Caco-2 (cell line): Measurements from ENCODE around the gene CCR2. TPM values are rescaled to one million over a fixed set of nuclear protein-coding genes. Genes with fewer than 3 reads are reported as not detected.
"Not testable (repeated sequence)": the region's sequence is repeated elsewhere in the genome, so short reads cannot be mapped to it uniquely, and the experiment has no call there.

ENCODE experiments used
- BruUV-seq: library from RNA; stranded (reverse); fragments of 400-500 nt; replicated peaks from 2 replicates; lab custom pipeline; 2021; lab: Mats Ljungman, UMichigan
- CTCF ChIA-PET: fragments of 300-600 bp; sonication (Branson Sonifier 250); formaldehyde crosslinking; loops from one replicate; lab custom pipeline; 2022; ENCODE audit warnings: antibody characterized with exemption; lab: Charles Lee
- POLR2A ChIA-PET: fragments of 300-600 bp; sonication (Branson Sonifier 250); formaldehyde crosslinking; loops from one replicate; lab custom pipeline; 2022; ENCODE audit warnings: antibody characterized with exemption; lab: Charles Lee
- DNase-seq, 2 experiments: peaks; one replicate each; pipeline versions ENCODE4 v3.0.0 to v3.0.0-alpha.2; 2020 to 2022
- H3K27me3 ChIP-seq: replicated peaks from 2 replicates; pipeline ENCODE4 v1.6.0; 2011; ENCODE audit warnings: low read length; ENCODE audit not compliant: control insufficient read depth, insufficient read depth
- H3K36me3 ChIP-seq: 2 replicates; pipeline ENCODE4 v1.5.1; 2011; ENCODE audit warnings: low read length; ENCODE audit not compliant: control insufficient read depth, insufficient read depth
- H3K4me1 ChIP-seq: fragments of 250-450 bp; sonication (Bioruptor Pico); 2 replicates; pipeline ENCODE4 v1.5.1; 2020; ENCODE audit warnings: mild to moderate bottlenecking
- H3K4me3 ChIP-seq: 2 replicates; pipeline ENCODE4 v1.5.1; 2011; ENCODE audit warnings: low read depth, mild to moderate bottlenecking, control low read depth, low read length
- H3K9me3 ChIP-seq: fragments of 250-450 bp; sonication (Bioruptor Pico); 2 replicates; pipeline ENCODE4 v1.5.1; 2020; ENCODE audit warnings: mild to moderate bottlenecking, moderate library complexity
- H3K27ac Mint-ChIP-seq: one replicate; pipeline ENCODE4 v1.8.0; 2022; ENCODE audit warnings: mixed read lengths; ENCODE audit not compliant: unreplicated experiment
- H3K27me3 Mint-ChIP-seq: one replicate; pipeline ENCODE4 v1.8.0; 2022; ENCODE audit warnings: mixed read lengths; ENCODE audit not compliant: insufficient read depth, unreplicated experiment
- H3K36me3 Mint-ChIP-seq: one replicate; pipeline ENCODE4 v1.8.0; 2022; ENCODE audit warnings: mild to moderate bottlenecking, mixed read lengths; ENCODE audit not compliant: insufficient read depth, unreplicated experiment
- H3K4me1 Mint-ChIP-seq: one replicate; pipeline ENCODE4 v1.8.0; 2022; ENCODE audit warnings: low read depth, mixed read lengths; ENCODE audit not compliant: unreplicated experiment
- H3K4me3 Mint-ChIP-seq: one replicate; pipeline ENCODE4 v1.8.0; 2022; ENCODE audit warnings: mild to moderate bottlenecking, moderate library complexity, mixed read lengths; ENCODE audit not compliant: unreplicated experiment
- H3K9me3 Mint-ChIP-seq: one replicate; pipeline ENCODE4 v1.8.0; 2022; ENCODE audit warnings: mixed read lengths; ENCODE audit not compliant: unreplicated experiment
- CTCF ChIP-seq, 2 experiments: fragments of 200-600 bp in 1 of 2; IDR thresholded peaks; 1 replicate in 1 of 2; 2 replicates in 1 of 2; pipeline versions ENCODE4 v1.5.1 to v1.8.0; 2011 to 2022; ENCODE audit warnings: antibody characterized with exemption in 1 of 2, control low read depth in 1 of 2, inconsistent platforms in 1 of 2, low read depth in 1 of 2, low read length in 1 of 2, mild to moderate bottlenecking in 1 of 2, moderate library complexity in 1 of 2; ENCODE audit not compliant: insufficient read depth in 1 of 2, severe bottlenecking in 1 of 2, unreplicated experiment in 1 of 2
- intact Hi-C: fragments of 100-400 bp; cut with micrococcal nuclease; formaldehyde crosslinking; loops from one replicate; pipeline ENCODE4 v1.10.0; 2022; ENCODE audit not compliant: unreplicated experiment
- total RNA-seq: library from RNA; stranded (reverse); gene quantifications from 2 replicates; pipeline ENCODE4 v1.2.3, GENCODE V29; 2022

Gene CCR2
- total RNA-seq, 1 experiment from 2014 or later, result not detected

GRCh38 chr3:46400846-46401245 is 46.9 kb downstream of the CCR2 start:
- H3K27me3 Mint-ChIP-seq, result no peaks in the 10 kb centered on the region

GRCh38 chr3:46401579-46401978 is 47.7 kb downstream of the CCR2 start:
- no peak overlapping the region for H3K4me3 Mint-ChIP-seq
- Histone ChIP-seq H3K4me1 (peaks cover 10% of the 10 kb centered on the region), H3K27me3 (no peaks in the 10 kb centered on the region), H3K4me3 (no peak overlapping the region), H3K9me3 (no peaks in the 10 kb centered on the region), H3K36me3 (no peaks in the 10 kb centered on the region)
- intact Hi-C loops, result no loop called here
- H3K27me3 Mint-ChIP-seq, result no peaks in the 10 kb centered on the region
- CTCF ChIA-PET, result interaction anchor here (0.5 kb wide), 1 partner anchor 149 kb away, joined by 3 read pairs; no protein-coding TSS in a partner anchor
- BruUV-seq, result no TSS peak
- H3K27ac Mint-ChIP-seq, result no peak overlapping the region
- H3K9me3 Mint-ChIP-seq, result no peaks in the 10 kb centered on the region
- H3K4me1 Mint-ChIP-seq, result peaks cover 14% of the 10 kb centered on the region
- no peak for TF ChIP-seq CTCF (IDR thresholded peaks at IDR 0.05; ENCODE audit: insufficient read depth in 1 of 2, low read depth in 1 of 2, low read length in 1 of 2, severe bottlenecking in 1 of 2, unreplicated experiment in 1 of 2)
- DNase-seq, result no peak
- POLR2A ChIA-PET, result no interaction called here
- no peaks in the 10 kb centered on the region for H3K36me3 Mint-ChIP-seq

More at GRCh38 chr3:46400846-46401245, 46.9 kb downstream of the CCR2 start:
- no peak for DNase-seq
- POLR2A ChIA-PET, result no interaction called here
- H3K4me1 Mint-ChIP-seq, result peaks cover 6% of the 10 kb centered on the region
- H3K27ac Mint-ChIP-seq, result no peak overlapping the region
- no peaks in the 10 kb centered on the region for H3K36me3 ChIP-seq
- peaks cover 6% of the 10 kb centered on the region; the same call in 1 of the 2 replicates for H3K4me1 ChIP-seq
- no peak overlapping the region for H3K4me3 Mint-ChIP-seq
- intact Hi-C loops, result no loop called here
- no peaks in the 10 kb centered on the region for H3K9me3 ChIP-seq
- no peaks in the 10 kb centered on the region for H3K9me3 Mint-ChIP-seq
- no TSS peak for BruUV-seq
- no peaks in the 10 kb centered on the region for H3K27me3 ChIP-seq
- no peak for TF ChIP-seq CTCF (IDR thresholded peaks at IDR 0.05; ENCODE audit: insufficient read depth in 1 of 2, low read depth in 1 of 2, low read length in 1 of 2, severe bottlenecking in 1 of 2, unreplicated experiment in 1 of 2)
- CTCF ChIA-PET, result no interaction called here
- H3K36me3 Mint-ChIP-seq, result no peaks in the 10 kb centered on the region
- H3K4me3 ChIP-seq, result no peak overlapping the region

GRCh38 chr3:46402902-46403301 is 49.0 kb downstream of the CCR2 start:
- H3K27me3 ChIP-seq, H3K9me3 ChIP-seq, H3K9me3 Mint-ChIP-seq, H3K36me3 Mint-ChIP-seq, intact Hi-C loops, CTCF ChIA-PET, BruUV-seq, POLR2A ChIA-PET, H3K4me3 Mint-ChIP-seq, H3K27me3 Mint-ChIP-seq, H3K4me3 ChIP-seq, H3K27ac Mint-ChIP-seq, H3K36me3 ChIP-seq, DNase-seq: not testable (repeated sequence)
- H3K4me1 Mint-ChIP-seq, result peaks cover 21% of the 10 kb centered on the region
- H3K4me1 ChIP-seq, result peaks cover 17% of the 10 kb centered on the region
